K562 (cell line): ENCODE measurements around the gene CACNA1E. TPM values are rescaled to one million over a fixed set of nuclear protein-coding genes. Genes with fewer than 3 reads are reported as not detected.

Experiments used
- ATAC-seq: fragments of 200-7000 bp; cut with Tn5 transposase; 3 replicates; pipeline ENCODE4 v1.9.1; 2020; ENCODE audit warnings: moderate library complexity
- BruUV-seq: library from RNA; stranded (reverse); fragments of 400-500 nt; replicated peaks from 2 replicates; lab custom pipeline; 2021; lab: Mats Ljungman, UMichigan
- CTCF ChIA-PET: fragments of 300-600 bp; formaldehyde crosslinking; extraction: SDS; loops from one replicate; lab custom pipeline; 2021; ENCODE audit warnings: low intra/inter-chr PET ratio; lab: Yijun Ruan, JAX
- POLR2A ChIA-PET: fragments of 300-600, 350-650 bp; sonication (Branson Sonifier 250); formaldehyde crosslinking; extraction: SDS; loops from one replicate; lab custom pipeline; 2021; ENCODE audit warnings: antibody characterized with exemption, inconsistent platforms; lab: Yijun Ruan, JAX
- DNase-seq, 4 experiments: peaks; one replicate each; pipeline versions ENCODE4 v3.0.0 to v3.0.0-alpha.2; 2011 to 2018; ENCODE audit warnings: low spot score in 3 of 4, mixed read lengths in 3 of 4; ENCODE audit errors: extremely low read depth in 1 of 4
- FAIRE-seq: peaks from 2 replicates; lab custom pipeline; 2011; peaks lifted over from hg19 to GRCh38; lab: Jason Lieb, UNC
- H2AFZ ChIP-seq: 2 replicates; pipeline ENCODE4 v1.6.0; 2011; ENCODE audit warnings: low read depth, low read length, control low read depth, inconsistent platforms
- H3K27ac ChIP-seq: fragments of 200-600 bp; 3 replicates; pipeline ENCODE4 v1.8.0; 2011; ENCODE audit warnings: low read depth, mild to moderate bottlenecking, control low read depth, inconsistent platforms, low read length, moderate library complexity, mixed read lengths; ENCODE audit errors: extremely low read depth
- H3K27me3 ChIP-seq, 2 experiments: fragments of 300-600 bp in 1 of 2; 2 replicates in 1 of 2; 3 replicates in 1 of 2; pipeline versions ENCODE4 v1.6.0 to v1.8.0; 2011; ENCODE audit warnings: inconsistent platforms in 2 of 2, low read length in 2 of 2, mild to moderate bottlenecking in 1 of 2, mixed read lengths in 1 of 2, moderate library complexity in 1 of 2; ENCODE audit not compliant: control insufficient read depth in 2 of 2, insufficient read depth in 2 of 2
- H3K36me3 ChIP-seq: fragments of 300-600 bp; 3 replicates; pipeline ENCODE4 v1.8.0; 2011; ENCODE audit warnings: mild to moderate bottlenecking, low read length, inconsistent platforms; ENCODE audit not compliant: control insufficient read depth, insufficient read depth
- H3K4me1 ChIP-seq, 2 experiments: fragments of 200-600 bp in 1 of 2; replicated peaks in 1 of 2; 2 replicates in 1 of 2; 3 replicates in 1 of 2; pipeline versions ENCODE4 v1.5.1 to v1.8.0; 2011; ENCODE audit warnings: inconsistent platforms in 2 of 2, low read length in 2 of 2, mild to moderate bottlenecking in 1 of 2, mixed read lengths in 1 of 2, moderate library complexity in 1 of 2; ENCODE audit not compliant: control insufficient read depth in 2 of 2, insufficient read depth in 2 of 2
- H3K4me2 ChIP-seq: 2 replicates; pipeline ENCODE4 v1.6.1; 2011; ENCODE audit warnings: low read length, control low read depth, inconsistent platforms, mixed read lengths; ENCODE audit not compliant: insufficient read depth
- H3K4me3 ChIP-seq: fragments of 200-600 bp; sonication (generic), shearing (Covaris generic); 2 replicates; pipeline ENCODE4 v1.5.1; 2016; ENCODE audit warnings: control low read depth, inconsistent platforms
- H3K79me2 ChIP-seq: fragments of 200-600 bp; 3 replicates; pipeline ENCODE4 v1.8.0; 2011; ENCODE audit warnings: low read length, inconsistent platforms; ENCODE audit not compliant: control insufficient read depth, insufficient read depth
- H3K9ac ChIP-seq, 2 experiments: 2 replicates each; pipeline versions ENCODE4 v1.6.0 to v1.6.1; 2011; ENCODE audit warnings: low read depth in 2 of 2, low read length in 2 of 2, control low read depth in 1 of 2, inconsistent platforms in 1 of 2, mild to moderate bottlenecking in 1 of 2, mixed read lengths in 1 of 2; ENCODE audit not compliant: insufficient read depth in 1 of 2
- H3K9me1 ChIP-seq: one replicate; pipeline ENCODE4 v1.6.0; 2011; ENCODE audit warnings: inconsistent platforms, mild to moderate bottlenecking, low read length, moderate library complexity; ENCODE audit not compliant: control insufficient read depth, insufficient read depth
- H3K9me3 ChIP-seq: replicated peaks from 2 replicates; pipeline ENCODE4 v1.5.1; 2011; ENCODE audit warnings: low read depth, low read length, inconsistent platforms; ENCODE audit not compliant: control insufficient read depth, insufficient read depth
- H4K20me1 ChIP-seq: replicated peaks from 2 replicates; pipeline ENCODE4 v1.6.1; 2011; ENCODE audit warnings: low read length, inconsistent platforms, mixed read lengths; ENCODE audit not compliant: control insufficient read depth, insufficient read depth
- ATF7 ChIP-seq: fragments of 450-650 bp; IDR thresholded peaks from 2 replicates; pipeline ENCODE4 v1.7.1; 2014; ENCODE audit warnings: mild to moderate bottlenecking, moderate library complexity
- BCL6 ChIP-seq: fragments of 250-450 bp; sonication (Bioruptor Pico); IDR thresholded peaks from 2 replicates; pipeline ENCODE4 v1.4.0; 2020
- CREBBP ChIP-seq: IDR thresholded peaks from one replicate; pipeline ENCODE4 v1.6.1; 2012; ENCODE audit warnings: low read depth, mild to moderate bottlenecking, control low read depth, inconsistent platforms, low read length
- DIDO1 ChIP-seq: fragments of 450-650 bp; IDR thresholded peaks from 2 replicates; pipeline ENCODE4 v1.6.1; 2016; ENCODE audit warnings: low read depth, missing biosample characterization, missing genetic modification characterization
- GATAD2B ChIP-seq: fragments of 450-650 bp; IDR thresholded peaks from 2 replicates; pipeline ENCODE4 v1.6.1; 2017; ENCODE audit warnings: mild to moderate bottlenecking, borderline replicate concordance
- PTTG1 ChIP-seq: fragments of 450-650 bp; IDR thresholded peaks from 2 replicates; pipeline ENCODE4 v1.6.1; 2016; ENCODE audit warnings: low read depth, mild to moderate bottlenecking, missing genetic modification characterization, missing compliant biosample characterization
- SIN3A ChIP-seq, 2 experiments: fragments of 150-350 bp in 1 of 2; IDR thresholded peaks; 2 replicates each; pipeline ENCODE4 v1.6.1; 2011 to 2016; ENCODE audit warnings: borderline replicate concordance in 2 of 2, low read depth in 2 of 2, low read length in 2 of 2, mild to moderate bottlenecking in 2 of 2, moderate library complexity in 2 of 2; ENCODE audit not compliant: control insufficient read depth in 1 of 2
- SP2 ChIP-seq: IDR thresholded peaks from 2 replicates; pipeline ENCODE4 v1.6.1; 2011; ENCODE audit warnings: mild to moderate bottlenecking, low read depth, low read length, moderate library complexity; ENCODE audit not compliant: poor library complexity, severe bottlenecking; ENCODE audit errors: extremely low read depth
- THRA ChIP-seq: fragments of 450-650 bp; IDR thresholded peaks from 2 replicates; pipeline ENCODE4 v1.6.1; 2017; ENCODE audit warnings: mild to moderate bottlenecking, moderate library complexity
- VEZF1 ChIP-seq: fragments of 200-800 bp; sonication (Bioruptor generic); IDR thresholded peaks from 2 replicates; pipeline ENCODE4 v1.6.1; 2017; ENCODE audit warnings: missing genetic modification characterization, missing compliant biosample characterization
- ZFP30 ChIP-seq: fragments of 250-450 bp; sonication (Bioruptor Pico); IDR thresholded peaks from 2 replicates; pipeline ENCODE4 v1.8.0; 2022; ENCODE audit warnings: moderate library complexity, mild to moderate bottlenecking, inconsistent platforms, borderline replicate concordance
- ZNF445 ChIP-seq: fragments of 250-450 bp; sonication (Bioruptor Pico); IDR thresholded peaks from 2 replicates; pipeline ENCODE4 v1.4.0; 2020; ENCODE audit warnings: low read depth, mild to moderate bottlenecking, moderate library complexity
- ZNF592 ChIP-seq: fragments of 450-650 bp; IDR thresholded peaks from 2 replicates; pipeline ENCODE4 v1.6.1; 2017; ENCODE audit warnings: antibody characterized with exemption, mild to moderate bottlenecking
- ZNF740 ChIP-seq, 3 experiments: fragments of 200-800 bp in 1 of 3; sonication (Bioruptor generic) in 1 of 3; sonication (generic) in 1 of 3; formaldehyde crosslinking in 1 of 3; IDR thresholded peaks; 2 replicates each; pipeline versions ENCODE4 v1.6.1 to v1.8.0; 2016 to 2022; ENCODE audit warnings: mild to moderate bottlenecking in 2 of 3, missing compliant biosample characterization in 2 of 3, missing genetic modification characterization in 2 of 3, missing genetic modification reagents in 1 of 3
- WGBS: fragments of 100-300 bp; shearing (Covaris generic); methylation state at CpG from one replicate; pipeline ENCODE4 v1.1.6; 2016; ENCODE audit warnings: low coverage, mixed read lengths; ENCODE audit not compliant: insufficient coverage; ENCODE audit errors: missing lambda C conversion rate; 5-methylcytosine and 5-hydroxymethylcytosine counted together
- in situ Hi-C: fragments of 300-500 bp; cut with MboI; formaldehyde crosslinking; loops from 4 replicates; pipeline ENCODE4 v1.15.0; 2018; ENCODE audit warnings: inconsistent platforms, mixed read lengths
- intact Hi-C: fragments of 100-400 bp; cut with micrococcal nuclease; formaldehyde crosslinking; loops from 2 replicates; pipeline ENCODE4 v1.14.2; 2022
- polyA plus RNA-seq, 8 experiments: library from polyadenylated mRNA; depleted of rRNA in 4 of 8; stranded (reverse) in 5 of 8; unstranded in 3 of 8; fragments of >200 nt; fragmentation: Nextera tagmentation in 2 of 8; fragmentation: Illumina TruSeq in 1 of 8; extraction: Ambion mirVana in 2 of 8; extraction: Trizol in 1 of 8; gene quantifications; 2 replicates each; pipeline versions ENCODE4 v1.2.1 to v1.2.3, GENCODE V29; 2011 to 2014; ENCODE audit warnings: inconsistent platforms in 1 of 8, missing spikeins in 1 of 8
- total RNA-seq, 7 experiments: library from RNA; depleted of rRNA in 6 of 7; stranded (reverse); fragments of >200 nt in 6 of 7; fragmentation: Illumina TruSeq in 2 of 7; extraction: Trizol in 2 of 7; gene quantifications; 2 replicates each; pipeline versions ENCODE4 v1.2.1 to v1.2.3, GENCODE V29; 2011 to 2021; ENCODE audit warnings: low replicate concordance in 1 of 7

The CACNA1E gene
- total and polyA plus RNA-seq, 9 of the 15 experiments (the other 6 are each of a cell fraction or from before 2014, with no cell fraction given), result under 0.01 to 0.04 TPM; not detected in 7

- no peak for FAIRE-seq
- no peaks in the 10 kb centered on the region; the same call in 1 of the 2 replicates for H3K9me3 ChIP-seq
- TF ChIP-seq SIN3A (IDR thresholded peaks at IDR 0.05; ENCODE audit: borderline replicate concordance in 2 of 2, control insufficient read depth in 1 of 2, low read depth in 2 of 2, low read length in 2 of 2), result no peak
- no peak for TF ChIP-seq BCL6 (CRISPR knock-in tag)
- no peak for TF ChIP-seq THRA
- no peak for TF ChIP-seq ZFP30 (CRISPR knock-in tag)
- no peak for TF ChIP-seq VEZF1
- TF ChIP-seq ZNF592, result no peak
- TF ChIP-seq ATF7, result no peak
- no peak for TF ChIP-seq CREBBP
- no peak for TF ChIP-seq ZNF740 (CRISPR knock-in tag; IDR thresholded peaks at IDR 0.05)
- TF ChIP-seq ZNF740 (tag; IDR thresholded peaks at IDR 0.05), result no peak
- TF ChIP-seq SP2, result no peak
- TF ChIP-seq GATAD2B, result no peak
- TF ChIP-seq DIDO1, result no peak
- TF ChIP-seq PTTG1 (tag), result no peak
- TF ChIP-seq ZNF445, result no peak
Measured at GRCh38 chr1:181768930-181769280, 285.6 kb downstream of the CACNA1E start.

More at GRCh38 chr1:181768930-181769280, 285.6 kb downstream of the CACNA1E start:
- WGBS, result 0% methylated on average over 4 of the region's 4 CpGs
- ChIA-PET POLR2A (no interaction called here), CTCF (no interaction called here)
- peaks cover 0 to 6% of the 10 kb centered on the region in 2 experiments; a peak in 1 of 5 replicates for H3K27me3 ChIP-seq
- H4K20me1 ChIP-seq, result no peaks in the 10 kb centered on the region
- H3K4me1 ChIP-seq, result no peaks in the 10 kb centered on the region
- no peak overlapping the region for H3K4me2 ChIP-seq
- no peaks in the 10 kb centered on the region for H3K79me2 ChIP-seq
- ATAC-seq (no peak), DNase-seq (no peak)
- no peaks in the 10 kb centered on the region for H3K36me3 ChIP-seq
- no peak overlapping the region for H3K4me3 ChIP-seq
- in situ Hi-C loops, result no loop called here
- BruUV-seq, result no TSS peak
- intact Hi-C loops, result no loop called here
- H3K27ac ChIP-seq, result no peak overlapping the region
- H2AFZ ChIP-seq, result no peak overlapping the region
- no peaks in the 10 kb centered on the region for H3K9me1 ChIP-seq
- H3K9ac ChIP-seq, result no peak overlapping the region
